Measurements from ENCODE around the gene CD81.
A peak's percentile ranks its signal among the peaks of the same experiment; 100 is the strongest.
"Not testable (repeated sequence)": the region's sequence is repeated elsewhere in the genome, so short reads cannot be mapped to it uniquely, and the experiment has no call there.

CD81 gene

GRCh38 chr11:2376751-2377451 is at the start of gene CD81:
CD81 (plus strand) TSS chr11:2377310; CDS start chr11:2377550, 240 bp downstream.
- no peak for TF ChIP-seq CTCF (conservative IDR thresholded peaks at IDR 0.05; ENCODE audit: control insufficient read depth, insufficient read depth, low read depth, low read length)
- peak within 1 kb of the TSS; percentile 73 for H3K4me3 ChIP-seq (ENCODE audit: control insufficient read depth, low read depth, low read length)
- peak; percentile 25 for DNase-seq (ENCODE audit: low read depth)

- DNase-seq (ENCODE audit: low read depth) = no peak
- H3K4me3 ChIP-seq (ENCODE audit: control insufficient read depth, low read depth, low read length) = no peak overlapping the region
- TF ChIP-seq CTCF (conservative IDR thresholded peaks at IDR 0.05; ENCODE audit: control insufficient read depth, insufficient read depth, low read depth, low read length) = no peak
Observed at GRCh38 chr11:2328021-2328420, 49.1 kb upstream of the CD81 start.

- no peak for TF ChIP-seq CTCF (conservative IDR thresholded peaks at IDR 0.05; ENCODE audit: control insufficient read depth, insufficient read depth, low read depth, low read length)
- DNase-seq (ENCODE audit: low read depth) = no peak
- no peak overlapping the region for H3K4me3 ChIP-seq (ENCODE audit: control insufficient read depth, low read depth, low read length)
Observed at GRCh38 chr11:2328656-2329354, 48.3 kb upstream of the CD81 start.

GRCh38 chr11:2329551-2329950 is 47.6 kb upstream of the CD81 start:
- no peak for TF ChIP-seq CTCF (conservative IDR thresholded peaks at IDR 0.05; ENCODE audit: control insufficient read depth, insufficient read depth, low read depth, low read length)
- DNase-seq (ENCODE audit: low read depth) = no peak

GRCh38 chr11:2330696-2331095 is 46.4 kb upstream of the CD81 start:
- H3K4me3 ChIP-seq (ENCODE audit: control insufficient read depth, low read depth, low read length) = no peak overlapping the region
- no peak for TF ChIP-seq CTCF (conservative IDR thresholded peaks at IDR 0.05; ENCODE audit: control insufficient read depth, insufficient read depth, low read depth, low read length)
- DNase-seq (ENCODE audit: low read depth) = no peak

More at GRCh38 chr11:2329551-2329950, 47.6 kb upstream of the CD81 start:
- H3K4me3 ChIP-seq (ENCODE audit: control insufficient read depth, low read depth, low read length) = no peak overlapping the region

GRCh38 chr11:2331404-2331803 is 45.7 kb upstream of the CD81 start:
- DNase-seq (ENCODE audit: low read depth) = no peak
- TF ChIP-seq CTCF (conservative IDR thresholded peaks at IDR 0.05; ENCODE audit: control insufficient read depth, insufficient read depth, low read depth, low read length) = no peak
- no peak overlapping the region for H3K4me3 ChIP-seq (ENCODE audit: control insufficient read depth, low read depth, low read length)

- DNase-seq (ENCODE audit: low read depth); H3K4me3 ChIP-seq (ENCODE audit: control insufficient read depth, low read depth, low read length): not testable (repeated sequence)
Observed at GRCh38 chr11:2332569-2332968, 44.5 kb upstream of the CD81 start.

- DNase-seq (ENCODE audit: low read depth) = not testable (repeated sequence)
Observed at GRCh38 chr11:2333486-2334205, 43.5 kb upstream of the CD81 start.

GRCh38 chr11:2335286-2335685 is 41.8 kb upstream of the CD81 start:
- DNase-seq (ENCODE audit: low read depth); H3K4me3 ChIP-seq (ENCODE audit: control insufficient read depth, low read depth, low read length): not testable (repeated sequence)

More at GRCh38 chr11:2333486-2334205, 43.5 kb upstream of the CD81 start:
- not testable (repeated sequence) for H3K4me3 ChIP-seq (ENCODE audit: control insufficient read depth, low read depth, low read length)

GRCh38 chr11:2338760-2339159 is 38.4 kb upstream of the CD81 start:
- H3K4me3 ChIP-seq (ENCODE audit: control insufficient read depth, low read depth, low read length); DNase-seq (ENCODE audit: low read depth): not testable (repeated sequence)
